22Rv1 (cell line): ENCODE measurements around the gene TRIP12.

Source experiments
- CTCF ChIP-seq: fragments of 450-650 bp; IDR thresholded peaks from 2 replicates; pipeline ENCODE4 v1.5.1; 2017; ENCODE audit warnings: mild to moderate bottlenecking
- ZFX ChIP-seq: fragments of 450-650 bp; IDR thresholded peaks from 2 replicates; pipeline ENCODE4 v1.6.1; 2017; ENCODE audit warnings: antibody characterized with exemption, borderline replicate concordance

- no peak for TF ChIP-seq CTCF
- no peak for TF ChIP-seq ZFX
Observed at GRCh38 chr2:229777716-229778115, 144.1 kb downstream of the TRIP12 start.
